HG02970 (cell line): Measurements from ENCODE around the gene LETM1.

Experiments
- ATAC-seq: cut with Tn5 transposase; IDR thresholded peaks from one replicate; pipeline ENCODE4 v1.9.1; 2021; ENCODE audit warnings: mild to moderate bottlenecking, moderate library complexity, moderate number of reproducible peaks; ENCODE audit not compliant: unreplicated experiment, low FRiP score

Gene LETM1

GRCh38 chr4:1784395-1784788 lies 71.6 kb downstream of the LETM1 start:
- ATAC-seq, result no peak

DNA sequence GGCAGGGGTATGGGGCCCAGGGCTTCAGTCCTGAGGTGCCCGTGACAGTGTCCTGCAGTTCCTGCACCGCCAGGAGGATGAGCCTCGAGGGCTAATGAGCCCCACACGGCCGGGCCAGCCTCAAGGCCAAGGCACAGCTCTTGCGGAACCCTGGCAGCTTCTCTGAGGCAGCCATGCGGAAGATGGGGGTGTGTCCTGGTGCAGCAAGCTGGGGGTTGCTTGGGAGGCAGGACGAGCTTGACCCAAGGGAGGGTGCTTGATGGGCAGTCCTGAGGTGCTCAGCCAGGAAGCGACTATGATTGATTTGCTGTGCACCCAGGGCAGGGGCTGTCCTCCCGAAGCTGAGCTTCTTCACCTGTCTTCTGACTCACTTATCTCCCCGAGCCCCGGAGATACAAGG lies 72.0 kb downstream of the LETM1 start:
- no peak for ATAC-seq

GRCh38 chr4:1783015-1783414 lies 72.9 kb downstream of the LETM1 start:
- ATAC-seq, result no peak

DNA sequence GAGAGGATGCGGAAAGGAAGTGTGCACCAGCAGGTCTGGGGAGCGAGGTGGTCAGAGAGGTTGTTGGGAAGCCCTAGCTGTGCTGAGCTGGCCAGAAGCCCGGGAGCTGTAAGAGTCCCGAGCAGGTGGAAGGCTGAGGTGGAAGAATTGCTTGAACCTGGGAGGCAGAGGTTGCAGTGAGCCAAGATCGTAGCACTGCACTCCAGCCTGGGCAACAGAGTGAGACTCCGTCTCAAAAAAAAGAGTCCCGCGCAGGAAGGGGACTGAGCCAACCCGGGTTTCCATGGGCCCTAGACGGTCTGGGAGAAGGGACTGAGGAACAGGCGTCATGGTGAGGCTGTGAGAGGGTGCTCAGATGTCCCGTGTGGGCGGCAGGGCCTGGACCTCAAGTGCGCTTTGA lies 75.5 kb downstream of the LETM1 start:
- ATAC-seq, result no peak

GRCh38 chr4:1779588-1780382 lies 76.2 kb downstream of the LETM1 start:
- ATAC-seq, result no peak

DNA sequence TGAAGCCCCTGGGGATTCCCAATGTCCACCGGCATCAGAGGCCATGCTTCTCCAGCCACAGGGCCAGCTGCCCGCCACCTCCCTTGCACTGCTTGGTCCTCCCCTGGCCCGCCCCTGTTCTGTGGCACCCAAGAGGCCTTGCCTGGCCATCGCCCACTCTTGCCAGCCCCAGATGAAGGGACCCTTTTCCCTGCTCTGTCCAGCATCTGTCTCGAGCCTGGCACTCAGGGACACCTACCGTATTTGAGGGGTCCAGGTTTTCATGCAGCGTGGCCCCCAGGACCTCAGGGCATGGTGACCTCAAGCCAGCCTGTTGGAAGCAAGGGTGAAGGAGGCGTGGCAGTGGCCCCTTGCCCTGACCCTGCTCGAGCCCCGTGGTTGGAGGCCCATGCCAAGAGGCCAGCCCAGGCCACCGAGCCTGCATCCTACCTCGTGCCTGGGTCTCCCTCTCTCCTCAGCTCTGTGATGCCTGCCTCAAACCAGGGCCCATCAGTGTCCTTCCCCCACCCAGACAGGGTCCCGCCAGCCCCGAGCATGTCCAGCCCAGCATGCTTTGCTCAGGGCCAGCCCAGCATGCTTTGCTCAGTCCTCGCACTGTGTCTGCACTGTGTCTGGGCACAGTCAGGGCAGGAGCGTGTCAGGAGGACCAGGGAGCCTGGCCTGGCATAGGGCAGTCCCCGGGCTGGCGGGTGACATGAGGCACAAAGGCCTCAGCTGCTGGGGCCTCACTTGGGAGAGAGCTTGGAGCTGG lies 77.1 kb downstream of the LETM1 start:
- no peak for ATAC-seq

DNA sequence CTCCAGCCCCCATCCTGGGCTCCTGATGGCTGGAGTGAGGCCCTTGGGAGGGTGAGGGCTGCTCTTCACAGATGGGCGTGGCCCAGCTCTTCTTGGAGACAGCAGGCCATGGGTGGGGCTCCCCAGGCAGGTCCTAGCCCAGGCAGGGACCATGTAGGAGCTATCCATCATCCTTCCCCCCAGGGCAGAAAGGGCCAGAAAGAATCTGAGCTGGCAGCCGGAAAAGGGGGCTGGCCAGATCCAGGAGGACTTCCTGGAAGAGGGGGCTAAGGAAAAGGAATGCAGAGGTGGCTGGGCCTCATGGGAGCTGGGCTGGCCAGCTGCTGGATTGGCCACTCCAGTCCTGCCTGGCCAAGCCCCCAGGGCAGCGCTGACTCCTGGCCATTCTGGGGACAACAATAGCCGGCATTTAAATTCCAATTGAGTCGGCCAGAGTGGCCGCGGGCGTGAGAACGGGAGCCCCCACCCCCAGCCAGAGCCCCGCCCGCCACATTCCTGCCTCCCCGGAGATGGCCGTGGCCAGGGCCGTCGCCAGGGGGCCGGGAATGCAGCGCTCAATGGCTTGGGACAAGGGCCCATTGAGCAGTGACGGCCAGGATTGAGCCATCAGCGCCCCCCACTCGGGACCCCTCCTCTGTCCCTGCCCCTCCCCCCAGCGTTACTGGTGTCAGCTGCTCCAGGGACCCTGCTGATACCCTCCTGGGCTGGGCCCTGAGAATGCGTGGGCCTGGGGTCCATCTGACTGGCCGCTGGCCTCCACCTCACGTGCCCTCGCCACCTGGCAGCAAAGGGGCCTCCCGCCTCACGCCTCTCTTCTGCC lies 77.9 kb downstream of the LETM1 start:
- no peak for ATAC-seq

GRCh38 chr4:1776521-1777161 lies 79.3 kb downstream of the LETM1 start:
- ATAC-seq, result no peak

DNA sequence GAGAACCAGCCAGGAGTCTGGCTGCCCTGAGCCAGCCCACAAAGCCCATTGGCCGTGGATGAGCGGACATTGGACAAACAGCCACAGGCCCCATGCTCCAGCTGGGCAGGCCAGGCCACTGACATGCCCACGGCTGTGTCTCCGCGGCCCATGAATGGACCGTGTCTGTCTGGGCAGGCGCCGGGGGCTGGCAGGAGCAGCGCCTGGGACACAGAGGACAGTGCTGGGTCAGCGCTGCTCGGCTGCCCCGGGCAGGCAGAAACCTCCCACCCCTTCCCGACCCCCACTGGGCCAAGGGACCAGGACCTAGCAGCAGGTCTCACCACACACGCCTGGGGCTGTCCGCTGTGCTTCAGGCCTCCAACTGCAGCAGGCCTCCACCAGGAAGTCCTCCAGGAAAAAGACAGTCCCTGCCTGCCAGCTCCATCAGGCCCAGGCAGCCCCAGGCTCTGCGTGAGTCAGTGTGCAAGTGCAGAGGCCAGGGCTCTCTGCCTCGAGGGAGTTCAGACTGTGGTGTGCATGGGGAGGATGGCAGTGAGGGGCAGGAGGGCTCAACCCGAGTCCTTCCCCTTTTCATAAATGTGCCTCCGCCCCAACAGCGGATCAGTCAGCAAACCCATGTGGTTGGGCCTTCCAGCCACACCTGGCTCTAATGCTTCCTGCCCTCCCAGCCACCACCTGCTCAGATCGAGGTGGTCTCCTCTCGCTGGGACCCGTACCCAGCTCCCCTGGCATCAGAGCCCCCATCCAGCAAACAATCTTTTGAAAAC lies 80.0 kb downstream of the LETM1 start:
- no peak for ATAC-seq

GRCh38 chr4:1773754-1774153 lies 82.2 kb downstream of the LETM1 start:
- no peak for ATAC-seq

GRCh38 chr4:1772853-1773538 lies 83.0 kb downstream of the LETM1 start:
- no peak for ATAC-seq

- no peak for ATAC-seq
These were observed 84.2 kb downstream of the LETM1 start for GRCh38 chr4:1771555-1772305.

- ATAC-seq, result no peak
These were observed 85.1 kb downstream of the LETM1 start for GRCh38 chr4:1770791-1771231.

DNA sequence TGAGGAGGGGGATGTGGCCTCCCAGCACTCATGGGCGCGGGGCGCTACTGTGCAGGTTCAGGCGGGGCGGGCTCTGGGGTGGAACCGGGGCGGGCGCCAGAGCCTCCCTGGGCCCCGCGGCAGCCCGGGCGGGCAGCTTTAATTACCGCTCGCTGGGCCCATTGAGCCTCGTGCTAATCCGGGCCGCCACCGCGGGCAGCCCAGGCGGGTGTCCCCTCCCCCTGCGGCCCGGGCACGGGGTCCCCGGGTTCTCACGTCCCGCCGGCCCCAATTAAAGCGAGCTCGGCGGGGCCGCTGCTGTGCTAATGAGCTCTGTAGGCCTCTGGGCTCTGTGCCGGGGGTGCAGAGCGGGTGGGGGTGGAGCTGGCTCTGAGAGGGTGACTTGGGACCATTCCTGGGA lies 85.7 kb downstream of the LETM1 start:
- ATAC-seq, result no peak

GRCh38 chr4:1769692-1770091 lies 86.3 kb downstream of the LETM1 start:
- ATAC-seq, result no peak

DNA sequence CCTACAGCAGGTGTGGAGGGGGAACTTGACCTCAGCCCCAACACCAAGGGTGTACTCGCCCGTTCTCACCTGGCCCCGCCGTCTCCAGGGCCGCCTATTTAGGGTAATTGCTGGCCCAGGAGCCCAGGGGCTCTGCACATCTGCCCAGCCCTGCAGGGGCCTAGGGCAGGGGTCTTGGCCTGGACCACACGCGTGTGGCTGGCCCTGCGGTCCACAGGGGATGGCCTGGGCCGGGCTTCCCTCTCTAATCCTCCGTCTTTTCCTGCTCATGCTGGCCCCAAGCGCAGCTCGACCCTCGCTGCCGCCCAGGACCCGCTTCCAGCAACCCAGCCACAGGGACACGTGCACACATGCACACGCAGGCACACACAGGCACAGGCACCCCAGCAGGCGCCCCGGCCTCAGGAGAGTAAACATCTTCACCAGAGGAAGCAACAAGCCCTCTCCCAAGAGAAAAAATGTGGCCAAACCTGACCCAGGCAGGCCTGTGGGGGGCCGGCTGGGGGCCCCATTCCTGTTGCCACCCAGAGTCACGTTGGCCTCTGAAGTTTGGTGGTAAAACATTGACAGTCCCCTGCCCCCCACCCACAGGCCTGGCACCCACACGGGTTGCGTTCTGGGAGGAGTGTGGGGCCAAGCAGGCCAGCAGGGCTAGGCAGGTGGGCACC lies 87.5 kb downstream of the LETM1 start:
- ATAC-seq, result no peak

- ATAC-seq, result no peak
These were observed 88.1 kb downstream of the LETM1 start for GRCh38 chr4:1767770-1768366.
